ENCODE results near the gene CLSTN3. TPM values are rescaled to one million over a fixed set of nuclear protein-coding genes. Genes with fewer than 3 reads are reported as not detected.

CLSTN3 gene
- 6.1 and 10.6 TPM in 2 replicates for total RNA-seq (ENCODE audit: low replicate concordance)

DNA sequence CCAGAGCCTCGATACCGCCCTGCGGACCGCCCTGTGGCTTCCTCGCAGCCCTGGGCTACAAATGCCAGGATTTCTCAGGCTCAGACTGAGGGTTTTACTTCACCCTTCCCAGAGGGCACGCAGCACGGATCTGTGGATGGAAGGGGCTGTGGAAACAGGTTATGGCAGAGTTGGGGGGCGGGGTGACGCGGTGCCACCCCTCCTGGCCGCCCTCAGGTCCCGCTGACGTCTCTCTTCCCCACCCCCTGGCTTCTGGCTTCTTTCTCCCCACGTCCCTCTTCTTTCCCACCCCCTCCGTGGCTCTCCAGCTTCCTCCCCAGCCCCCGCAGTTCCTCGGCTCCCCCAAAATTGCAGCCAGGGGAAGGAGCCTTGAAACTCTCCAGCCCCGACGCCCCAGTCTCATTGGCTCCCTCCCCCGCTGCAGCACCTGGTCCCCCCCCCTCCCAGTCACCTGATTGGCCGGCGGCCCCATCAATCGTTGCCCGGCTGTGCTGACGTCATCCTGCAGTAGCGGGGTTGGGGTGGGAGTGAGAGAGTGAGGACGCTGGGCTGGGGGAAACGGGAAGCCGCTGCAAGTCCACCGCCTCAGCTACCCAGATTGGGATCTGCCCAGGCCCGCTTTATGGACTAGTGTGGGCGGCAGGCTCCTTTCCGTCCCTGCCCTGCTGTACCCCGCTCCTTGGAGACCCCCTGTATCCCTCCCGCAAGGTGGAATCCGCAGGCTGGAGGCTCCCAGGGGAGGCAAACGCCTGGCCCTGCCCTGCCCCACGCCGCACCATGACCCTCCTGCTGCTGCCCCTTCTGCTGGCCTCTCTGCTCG lies at the start of gene CLSTN3:
TSS of gene CLSTN3 (plus strand) at position 500 of the 820 bp plus-strand sequence. CDS start at position 778, 278 bp downstream.

GRCh38 chr12:7092229-7092985 lies 37.8 kb upstream of the CLSTN3 start, which contains the start of gene C1R:
Gene C1R, minus strand, starts transcription at chr12:7092445. Its CDS starts 57 bp downstream, at chr12:7092388.

DNA sequence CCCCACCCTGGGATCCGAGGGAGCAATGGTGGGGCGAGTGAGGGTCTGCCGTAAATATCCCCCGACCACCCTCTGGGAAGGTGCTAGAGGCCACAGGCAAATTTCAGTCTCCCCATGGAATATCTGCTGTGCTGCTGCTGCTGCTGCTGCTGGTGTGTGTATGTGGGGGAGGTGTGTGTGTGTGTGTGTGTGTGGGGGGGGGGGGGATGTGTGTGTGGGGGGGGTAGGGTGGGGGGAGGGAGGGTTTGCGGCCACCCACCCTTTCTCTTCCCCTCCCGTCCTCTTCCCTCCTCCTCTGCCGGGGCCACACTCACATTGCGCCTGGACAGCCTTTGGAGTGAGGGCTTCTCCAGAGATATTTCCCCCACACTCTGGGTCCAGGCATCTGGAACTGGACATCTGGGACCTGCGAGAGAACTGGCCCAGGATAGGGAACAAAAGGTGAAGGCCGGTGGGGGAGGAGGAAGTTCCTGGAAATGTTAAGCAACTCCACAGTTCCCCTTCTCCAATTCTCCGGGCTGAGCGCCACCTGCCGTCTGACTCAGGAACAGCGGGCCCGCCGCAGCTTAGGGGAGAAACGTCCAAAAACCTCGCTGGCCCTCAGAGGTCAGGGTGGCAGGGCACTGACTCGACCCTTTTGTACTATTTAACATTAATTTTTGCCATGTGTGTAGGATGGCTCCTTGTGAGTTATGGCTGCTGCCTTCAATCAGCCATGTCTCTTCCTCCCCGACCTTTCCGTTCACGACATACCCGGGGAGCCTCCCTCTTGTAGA lies 21.2 kb upstream of the CLSTN3 start, which contains the start of gene C1RL:
TSS of gene C1RL (minus strand) at position 419 of the 776 bp plus-strand sequence. CDS start at position 385, 34 bp downstream.

DNA sequence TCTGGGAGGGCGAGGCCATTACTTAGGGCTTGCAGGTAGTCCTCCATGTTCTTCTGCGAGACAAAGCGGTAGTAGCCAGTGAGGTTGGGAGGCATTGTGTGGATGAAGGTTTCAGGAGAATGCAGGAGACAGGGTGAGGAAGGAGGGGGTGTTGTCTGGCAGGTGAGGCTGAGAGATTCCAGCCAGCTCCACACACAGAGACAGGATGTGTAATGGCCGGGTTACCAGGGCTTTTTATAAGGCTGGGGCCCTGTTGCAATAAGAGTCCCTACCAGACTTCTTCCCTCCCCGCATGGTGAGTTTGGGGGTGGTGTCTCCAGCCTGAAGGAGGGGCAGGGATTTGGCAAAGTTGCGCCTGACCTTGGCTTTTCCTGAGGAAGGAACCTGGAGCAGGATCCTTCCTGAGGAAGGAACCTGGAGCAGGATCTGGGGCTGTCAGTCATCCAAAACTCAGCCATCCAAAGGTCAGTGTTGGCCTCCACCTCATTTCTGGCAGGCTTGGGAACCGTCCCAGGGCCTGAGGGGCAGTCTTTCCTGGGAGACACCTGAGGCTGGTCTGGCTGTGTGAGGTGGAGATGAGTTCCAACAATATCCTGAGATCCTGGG lies 1.4 kb upstream of the CLSTN3 start, which contains the start of gene RBP5:
TSS of gene RBP5 (minus strand) at position 209 of the 606 bp plus-strand sequence. CDS start at position 95, 114 bp downstream.

DNA sequence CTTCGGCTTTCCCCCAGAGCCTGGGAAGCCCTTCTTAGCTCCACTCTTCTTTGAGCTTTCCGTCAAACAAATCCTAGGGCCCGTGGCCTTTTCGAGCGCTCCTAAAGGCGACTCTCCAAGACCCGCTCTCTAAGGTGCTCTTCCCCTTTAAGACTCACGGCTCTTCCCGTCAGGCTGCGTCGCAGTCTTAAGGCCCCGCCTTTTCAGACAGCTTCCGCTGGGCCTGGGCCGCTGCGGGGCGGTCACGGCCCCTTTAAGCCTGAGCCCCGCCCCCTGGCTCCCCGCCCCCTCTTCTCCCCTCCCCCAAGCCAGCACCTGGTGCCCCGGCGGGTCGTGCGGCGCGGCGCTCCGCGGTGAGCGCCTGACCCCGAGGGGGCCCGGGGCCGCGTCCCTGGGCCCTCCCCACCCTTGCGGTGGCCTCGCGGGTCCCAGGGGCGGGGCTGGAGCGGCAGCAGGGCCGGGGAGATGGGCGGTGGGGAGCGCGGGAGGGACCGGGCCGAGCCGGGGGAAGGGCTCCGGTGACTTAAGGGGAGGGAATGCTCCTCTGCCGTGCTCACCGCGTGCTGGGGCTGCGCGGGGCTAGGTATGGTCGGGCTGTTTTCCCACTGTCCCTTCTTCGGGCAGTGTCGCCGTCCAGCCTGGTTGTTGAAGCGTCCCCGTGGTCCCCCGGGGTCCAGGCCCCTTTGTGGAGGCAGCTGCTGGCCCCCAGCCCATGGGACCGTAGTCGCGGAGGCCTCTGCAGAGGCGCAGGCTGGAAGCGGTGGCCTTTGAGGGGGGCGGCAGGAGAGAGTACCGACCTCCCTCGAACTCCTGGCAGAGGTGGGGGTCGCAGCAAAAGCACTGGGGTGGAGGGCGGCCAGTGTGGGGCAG lies 59.5 kb downstream of the CLSTN3 start, which contains the start of gene PEX5:
TSS of gene PEX5 (plus strand) at position 289 of the 870 bp plus-strand sequence. CDS start 692 bp downstream, outside the sequence.

Other genes starting within 250 kb of the CLSTN3 start
- 10.6 and 15.7 TPM in 2 replicates for gene LRRC23, start 225.5 kb upstream of the CLSTN3 start, total RNA-seq (ENCODE audit: low replicate concordance)
- 20.3 and 32.5 TPM in 2 replicates for gene ENO2, start 215.8 kb upstream of the CLSTN3 start, total RNA-seq (ENCODE audit: low replicate concordance)
- gene ATN1, start 202.4 kb upstream of the CLSTN3 start, total RNA-seq (ENCODE audit: low replicate concordance): 4.0 and 6.4 TPM in 2 replicates
- not detected in 2 replicates for gene RNU7-1, start 186.6 kb upstream of the CLSTN3 start, total RNA-seq (ENCODE audit: low replicate concordance)
- 173 and 204 TPM in 2 replicates for gene C12orf57, start 186.3 kb upstream of the CLSTN3 start, total RNA-seq (ENCODE audit: low replicate concordance)
- 0.08 TPM in 1 of 2 replicates, not detected in the other for gene PTPN6, start 179.0 kb upstream of the CLSTN3 start, total RNA-seq (ENCODE audit: low replicate concordance)
- 101 and 164 TPM in 2 replicates for gene PHB2, start 159.7 kb upstream of the CLSTN3 start, total RNA-seq (ENCODE audit: low replicate concordance)
- 28.3 and 31.1 TPM in 2 replicates for gene EMG1, start 159.5 kb upstream of the CLSTN3 start, total RNA-seq (ENCODE audit: low replicate concordance)
- 9.6 and 12.8 TPM in 2 replicates for gene LPCAT3, start 111.9 kb upstream of the CLSTN3 start, total RNA-seq (ENCODE audit: low replicate concordance)
- 107 and 737 TPM in 2 replicates for gene C1S, start 69.7 kb upstream of the CLSTN3 start, total RNA-seq (ENCODE audit: low replicate concordance)
- 82.7 and 516 TPM in 2 replicates for gene C1R, start 37.9 kb upstream of the CLSTN3 start, total RNA-seq (ENCODE audit: low replicate concordance)
- gene C1RL, start 21.2 kb upstream of the CLSTN3 start, total RNA-seq (ENCODE audit: low replicate concordance): 26.6 and 35.3 TPM in 2 replicates
- 0.08 TPM in 1 of 2 replicates, not detected in the other for gene RBP5, start 1.5 kb upstream of the CLSTN3 start, total RNA-seq (ENCODE audit: low replicate concordance)
- 22.3 and 26.2 TPM in 2 replicates for gene PEX5, start 59.3 kb downstream of the CLSTN3 start, total RNA-seq (ENCODE audit: low replicate concordance)
- not detected in 2 replicates for gene ACSM4, start 173.7 kb downstream of the CLSTN3 start, total RNA-seq (ENCODE audit: low replicate concordance)

Measured in smooth muscle cell of the coronary artery (primary cell).